ENCODE results near the gene NXNL2. TPM values are rescaled to one million over a fixed set of nuclear protein-coding genes. Genes with fewer than 3 reads are reported as not detected.

NXNL2 gene
- total RNA-seq, 1 experiment from 2014 or later, result 0.66 TPM

DNA sequence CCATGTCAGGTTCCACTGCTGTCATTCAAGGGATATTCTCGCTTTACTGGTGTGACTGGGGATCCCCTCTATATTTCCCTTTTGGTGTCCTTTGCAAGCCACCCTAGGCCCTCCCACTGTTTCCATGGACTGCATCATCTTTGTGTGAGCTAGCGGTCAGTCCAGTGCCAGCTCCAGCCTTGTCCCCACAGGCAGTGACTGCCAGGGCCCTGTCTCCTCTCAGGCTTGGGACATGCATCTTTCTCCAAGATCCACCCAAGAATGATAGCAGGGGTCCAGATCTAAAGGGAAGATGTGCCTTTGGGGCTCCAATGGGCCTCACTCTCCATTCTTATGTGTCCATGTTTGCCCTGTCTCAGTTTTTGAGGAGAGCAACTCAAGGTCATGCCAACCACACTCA is 37.8 kb upstream of the NXNL2 start:
- H3K79me2 ChIP-seq (ENCODE audit: low read length), result no peaks in the 10 kb centered on the region
- H3K27me3 ChIP-seq (ENCODE audit: low read length), result no peaks in the 10 kb centered on the region
- H3K9me3 ChIP-seq (ENCODE audit: low read length), result no peaks in the 10 kb centered on the region
- CTCF ChIA-PET, result no interaction called here
- H3K9ac ChIP-seq (ENCODE audit: low read length), result no peak overlapping the region
- DNase-seq (no peak), ATAC-seq (no peak)
- BruUV-seq (replicated peaks), result no TSS peak
- no peak overlapping the region for H2AFZ ChIP-seq (ENCODE audit: low read length)
- H3K4me3 ChIP-seq (ENCODE audit: low read length), result no peak overlapping the region
- no peaks in the 10 kb centered on the region for H3F3A ChIP-seq (ENCODE audit: low read length, unreplicated experiment)
- H3K36me3 ChIP-seq (ENCODE audit: low read depth, low read length), result no peaks in the 10 kb centered on the region
- H3K9me2 ChIP-seq (replicated peaks; ENCODE audit: low read length), result no peaks in the 10 kb centered on the region
- H4K20me1 ChIP-seq (ENCODE audit: low read length), result no peaks in the 10 kb centered on the region
- POLR2A ChIA-PET (ENCODE audit: unreplicated experiment), result no interaction called here
- H3K4me2 ChIP-seq (ENCODE audit: low read length), result no peak overlapping the region
- intact Hi-C loops (cut with micrococcal nuclease), result no loop called here
- no peaks in the 10 kb centered on the region for H3K4me1 ChIP-seq (ENCODE audit: insufficient read depth, low read length)
- H3K27ac ChIP-seq (ENCODE audit: low read length), result no peak overlapping the region
- TF ChIP-seq EZH2 (IDR thresholded peaks at IDR 0.05; ENCODE audit: low read length, unreplicated experiment) (no peak), EZH2phosphoT487 (IDR thresholded peaks at IDR 0.05; ENCODE audit: borderline replicate concordance, low read length) (no peak)
- TF ChIP-seq, protein P1, sequence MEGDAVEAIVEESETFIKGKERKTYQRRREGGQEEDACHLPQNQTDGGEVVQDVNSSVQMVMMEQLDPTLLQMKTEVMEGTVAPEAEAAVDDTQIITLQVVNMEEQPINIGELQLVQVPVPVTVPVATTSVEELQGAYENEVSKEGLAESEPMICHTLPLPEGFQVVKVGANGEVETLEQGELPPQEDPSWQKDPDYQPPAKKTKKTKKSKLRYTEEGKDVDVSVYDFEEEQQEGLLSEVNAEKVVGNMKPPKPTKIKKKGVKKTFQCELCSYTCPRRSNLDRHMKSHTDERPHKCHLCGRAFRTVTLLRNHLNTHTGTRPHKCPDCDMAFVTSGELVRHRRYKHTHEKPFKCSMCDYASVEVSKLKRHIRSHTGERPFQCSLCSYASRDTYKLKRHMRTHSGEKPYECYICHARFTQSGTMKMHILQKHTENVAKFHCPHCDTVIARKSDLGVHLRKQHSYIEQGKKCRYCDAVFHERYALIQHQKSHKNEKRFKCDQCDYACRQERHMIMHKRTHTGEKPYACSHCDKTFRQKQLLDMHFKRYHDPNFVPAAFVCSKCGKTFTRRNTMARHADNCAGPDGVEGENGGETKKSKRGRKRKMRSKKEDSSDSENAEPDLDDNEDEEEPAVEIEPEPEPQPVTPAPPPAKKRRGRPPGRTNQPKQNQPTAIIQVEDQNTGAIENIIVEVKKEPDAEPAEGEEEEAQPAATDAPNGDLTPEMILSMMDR (conservative IDR thresholded peaks at IDR 0.05; ENCODE audit: low read depth, low read length), result no peak

DNA sequence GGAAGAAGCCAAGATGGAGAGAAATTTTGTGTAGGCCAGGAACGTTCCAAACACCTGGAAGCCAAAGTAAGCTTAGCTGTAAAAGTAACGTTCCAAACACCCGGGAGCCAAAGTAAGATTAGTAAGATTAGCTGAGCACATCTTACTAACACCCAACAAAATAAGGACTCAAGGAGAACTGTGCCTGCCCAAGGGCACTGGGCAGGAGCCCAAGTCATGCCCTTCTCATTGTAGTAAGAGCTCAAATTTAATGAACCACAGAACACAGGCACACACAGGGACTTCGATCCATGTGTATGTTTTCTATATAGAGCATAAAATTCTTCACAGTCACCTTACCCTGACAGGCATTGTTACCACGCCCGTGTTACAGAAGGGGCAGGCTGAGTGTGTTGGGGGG is 36.1 kb upstream of the NXNL2 start:
- Histone ChIP-seq H3K36me3 (ENCODE audit: low read depth, low read length) (no peaks in the 10 kb centered on the region), H3K4me3 (ENCODE audit: low read length) (no peak overlapping the region), H4K20me1 (ENCODE audit: low read length) (no peaks in the 10 kb centered on the region), H3K27ac (ENCODE audit: low read length) (no peak overlapping the region), H3K4me1 (ENCODE audit: insufficient read depth, low read length) (no peaks in the 10 kb centered on the region), H3K9ac (ENCODE audit: low read length) (no peak overlapping the region), H3K27me3 (ENCODE audit: low read length) (no peaks in the 10 kb centered on the region), H2AFZ (ENCODE audit: low read length) (no peak overlapping the region), H3K4me2 (ENCODE audit: low read length) (no peak overlapping the region), H3F3A (ENCODE audit: low read length, unreplicated experiment) (no peaks in the 10 kb centered on the region), H3K9me3 (ENCODE audit: low read length) (no peaks in the 10 kb centered on the region), H3K9me2 (replicated peaks; ENCODE audit: low read length) (no peaks in the 10 kb centered on the region), H3K79me2 (ENCODE audit: low read length) (no peaks in the 10 kb centered on the region)
- no peak for TF ChIP-seq EZH2phosphoT487 (IDR thresholded peaks at IDR 0.05; ENCODE audit: borderline replicate concordance, low read length)
- no peak for TF ChIP-seq EZH2 (IDR thresholded peaks at IDR 0.05; ENCODE audit: low read length, unreplicated experiment)
- TF ChIP-seq, protein P1 (conservative IDR thresholded peaks at IDR 0.05; ENCODE audit: low read depth, low read length), result no peak
- BruUV-seq (replicated peaks), result no TSS peak
- intact Hi-C loops (cut with micrococcal nuclease), result no loop called here
- no peak for ATAC-seq
- ChIA-PET CTCF (no interaction called here), POLR2A (ENCODE audit: unreplicated experiment) (no interaction called here)
- no peak for DNase-seq

DNA sequence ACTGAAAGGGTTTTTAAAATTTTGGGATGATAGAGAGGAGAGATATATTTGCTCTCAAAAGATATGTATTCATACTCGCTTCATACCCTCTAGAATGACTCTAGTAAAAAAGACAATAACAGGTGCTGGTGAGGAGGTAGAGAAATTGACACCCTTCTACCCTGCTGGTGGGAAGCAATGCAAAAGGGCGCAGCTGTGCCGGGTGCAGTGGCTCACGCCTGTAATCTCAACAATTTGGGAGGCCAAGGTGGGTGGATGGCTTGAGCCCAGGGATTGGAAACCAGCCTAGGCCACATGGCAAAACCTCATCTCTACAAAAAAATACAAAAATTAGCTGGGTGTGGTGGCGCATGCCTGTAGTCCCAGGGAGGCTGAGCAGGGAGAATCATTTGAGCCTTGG is 33.9 kb upstream of the NXNL2 start:
- DNase-seq, result no peak
- ChIA-PET CTCF (no interaction called here), POLR2A (ENCODE audit: unreplicated experiment) (no interaction called here)
- Histone ChIP-seq H3K4me3 (ENCODE audit: low read length) (no peak overlapping the region), H3K79me2 (ENCODE audit: low read length) (no peaks in the 10 kb centered on the region), H3K4me2 (ENCODE audit: low read length) (no peak overlapping the region), H3F3A (ENCODE audit: low read length, unreplicated experiment) (no peaks in the 10 kb centered on the region), H3K9me2 (replicated peaks; ENCODE audit: low read length) (no peaks in the 10 kb centered on the region), H3K9ac (ENCODE audit: low read length) (no peak overlapping the region), H3K27me3 (ENCODE audit: low read length) (no peaks in the 10 kb centered on the region), H3K9me3 (ENCODE audit: low read length) (no peaks in the 10 kb centered on the region), H3K27ac (ENCODE audit: low read length) (no peak overlapping the region), H3K4me1 (ENCODE audit: insufficient read depth, low read length) (no peaks in the 10 kb centered on the region), H3K36me3 (ENCODE audit: low read depth, low read length) (no peaks in the 10 kb centered on the region), H4K20me1 (ENCODE audit: low read length) (no peaks in the 10 kb centered on the region), H2AFZ (ENCODE audit: low read length) (no peak overlapping the region)
- BruUV-seq (replicated peaks), result no TSS peak
- ATAC-seq, result no peak
- TF ChIP-seq, protein P1 (conservative IDR thresholded peaks at IDR 0.05; ENCODE audit: low read depth, low read length), result no peak
- TF ChIP-seq EZH2 (IDR thresholded peaks at IDR 0.05; ENCODE audit: low read length, unreplicated experiment) (no peak), EZH2phosphoT487 (IDR thresholded peaks at IDR 0.05; ENCODE audit: borderline replicate concordance, low read length) (no peak)
- intact Hi-C loops (cut with micrococcal nuclease), result no loop called here
